ENCODE measurements around the gene ARID1B.

The ARID1B gene

DNA sequence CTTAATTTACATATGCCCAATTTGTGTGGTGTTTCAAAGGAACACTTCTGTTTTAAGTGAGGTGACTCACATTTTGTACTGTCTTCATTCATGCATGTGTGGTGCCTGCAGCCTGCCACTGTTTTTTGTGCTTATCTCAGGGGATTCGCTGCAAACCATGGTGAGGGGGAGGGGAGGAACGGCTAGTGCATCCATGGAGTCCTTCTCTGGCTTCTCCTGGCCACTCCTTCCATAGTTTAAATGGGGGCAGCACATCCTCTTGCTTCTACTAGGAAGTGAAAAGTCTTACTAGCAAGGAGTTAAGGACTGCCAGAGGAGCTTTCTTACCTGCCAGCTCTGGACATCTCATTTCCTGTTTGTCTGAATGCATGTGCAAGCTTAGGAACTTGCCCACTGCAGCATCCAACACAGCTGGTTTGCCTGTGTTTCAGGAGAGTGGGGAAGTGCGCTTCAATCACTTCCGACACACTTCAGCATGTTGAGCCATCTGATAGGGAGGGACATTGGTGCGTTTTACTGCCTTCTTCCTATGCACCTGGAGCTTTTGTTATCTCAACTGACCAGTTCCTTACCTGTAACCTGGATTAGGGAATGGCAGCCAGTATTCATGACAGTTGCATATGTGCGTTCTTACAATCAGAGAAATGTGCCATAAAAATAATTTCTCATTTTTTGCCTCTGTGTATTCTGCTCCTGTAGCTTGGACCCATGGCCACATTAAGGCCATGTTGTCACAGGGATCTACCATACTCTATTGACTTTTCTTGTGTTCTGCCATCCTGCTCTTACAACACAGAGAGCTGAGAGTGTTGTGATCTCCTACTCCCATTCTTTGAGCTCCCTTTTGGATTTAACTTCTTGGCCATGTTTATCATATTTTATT is 211.3 kb downstream of the ARID1B start:
- no peak for DNase-seq (ENCODE audit: low read depth in 2 of 2)

GRCh38 chr6:156989159-156989806 is 212.1 kb downstream of the ARID1B start:
- DNase-seq (ENCODE audit: low read depth in 2 of 2): no peak

- no peak for DNase-seq (ENCODE audit: low read depth in 2 of 2)
Measured at GRCh38 chr6:156992020-156992804, 215.0 kb downstream of the ARID1B start.

- DNase-seq (ENCODE audit: low read depth in 2 of 2): no peak
Measured at GRCh38 chr6:156993713-156994112, 216.5 kb downstream of the ARID1B start.

GRCh38 chr6:156994215-156995076 is 217.3 kb downstream of the ARID1B start:
- no peak for DNase-seq (ENCODE audit: low read depth in 2 of 2)

GRCh38 chr6:156995502-156995901 is 218.3 kb downstream of the ARID1B start:
- no peak for DNase-seq (ENCODE audit: low read depth in 2 of 2)

DNA sequence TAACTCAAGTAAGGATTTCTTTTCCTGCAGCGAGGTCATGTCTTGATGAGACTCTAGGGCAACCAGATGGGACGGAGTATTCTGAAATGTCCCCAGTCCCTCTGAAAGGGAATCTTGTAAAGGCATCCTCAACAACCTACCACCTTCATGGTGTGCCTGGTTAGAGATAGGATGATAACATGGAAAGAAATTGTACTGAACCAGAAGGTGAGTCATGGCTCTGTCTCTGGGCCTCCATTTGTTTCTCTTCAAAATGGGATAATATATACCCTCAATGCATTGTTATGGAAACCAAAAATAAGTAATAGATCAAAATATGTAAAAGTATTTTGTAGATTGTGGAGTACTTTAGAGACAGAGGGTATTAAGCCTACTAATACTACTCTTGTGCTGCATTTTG is 219.1 kb downstream of the ARID1B start:
- no peak for DNase-seq (ENCODE audit: low read depth in 2 of 2)

- DNase-seq (ENCODE audit: low read depth in 2 of 2): no peak
Measured at GRCh38 chr6:156998794-156999330, 221.7 kb downstream of the ARID1B start.

DNA sequence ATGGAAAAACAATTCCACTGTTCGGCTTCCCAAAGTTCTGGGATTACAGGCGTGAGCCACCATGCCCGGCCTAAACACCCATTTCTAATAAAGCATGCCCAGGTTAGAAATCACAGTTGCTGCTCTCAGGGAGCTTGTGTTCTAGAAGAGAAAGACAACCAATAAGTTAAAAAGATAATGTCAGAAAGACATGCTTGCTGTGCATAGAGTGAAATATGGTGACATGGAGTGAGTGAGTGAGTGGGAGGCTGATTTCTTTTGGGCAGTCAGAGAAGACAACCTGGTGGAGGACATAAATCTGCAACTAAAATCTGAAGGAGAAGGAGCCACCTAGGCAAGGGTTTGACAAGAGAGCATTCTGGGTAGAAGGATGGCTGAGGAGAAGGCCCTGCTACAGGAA is 222.6 kb downstream of the ARID1B start:
- DNase-seq (ENCODE audit: low read depth in 2 of 2): no peak

DNA sequence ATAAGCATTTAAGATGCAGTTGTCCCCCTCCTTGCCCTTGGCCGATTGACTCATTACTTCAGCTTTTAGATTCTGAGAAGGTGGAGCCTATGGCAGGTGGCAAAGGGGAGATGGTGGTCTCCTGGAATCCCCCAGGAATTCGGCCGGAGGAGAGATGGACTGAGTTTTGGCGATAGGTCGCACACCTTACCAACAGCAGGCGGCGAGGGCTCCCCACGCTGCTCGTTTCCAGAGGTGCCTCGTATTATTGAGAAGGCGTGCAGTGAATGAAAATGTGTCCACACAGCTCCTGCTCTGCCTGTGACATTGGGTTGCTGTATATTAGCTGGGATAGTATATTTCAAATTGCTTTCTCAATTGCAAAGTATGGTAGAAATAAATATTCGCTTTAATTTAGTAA is 224.5 kb downstream of the ARID1B start:
- no peak for DNase-seq (ENCODE audit: low read depth in 2 of 2)

GRCh38 chr6:157002774-157003173 is 225.6 kb downstream of the ARID1B start:
- DNase-seq (ENCODE audit: low read depth in 2 of 2): no peak

- DNase-seq (ENCODE audit: low read depth in 2 of 2): no peak
Measured at GRCh38 chr6:157005940-157006339, 228.8 kb downstream of the ARID1B start.

DNA sequence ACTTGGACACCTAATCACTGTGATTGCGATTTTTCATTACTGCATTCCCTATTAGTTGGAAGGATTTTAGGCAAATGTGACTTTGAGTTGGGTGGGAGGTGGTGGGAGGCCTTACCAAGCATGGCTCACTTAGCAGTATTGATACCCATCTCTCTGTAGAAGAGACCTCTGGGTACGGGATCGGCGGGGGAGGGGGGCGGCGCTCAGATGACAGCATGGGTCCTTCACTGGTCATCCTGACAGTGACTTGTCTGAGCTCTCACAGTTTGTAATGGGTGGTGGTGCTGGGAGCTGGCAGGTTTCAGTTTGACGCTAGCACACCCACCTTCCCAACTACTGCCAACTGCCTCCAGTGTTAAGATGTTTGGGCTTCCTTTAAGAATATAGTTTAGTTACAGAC is 231.4 kb downstream of the ARID1B start:
- no peak for DNase-seq (ENCODE audit: low read depth in 2 of 2)

- DNase-seq (ENCODE audit: low read depth in 2 of 2): no peak
Measured at GRCh38 chr6:157012355-157012754, 235.2 kb downstream of the ARID1B start.

DNA sequence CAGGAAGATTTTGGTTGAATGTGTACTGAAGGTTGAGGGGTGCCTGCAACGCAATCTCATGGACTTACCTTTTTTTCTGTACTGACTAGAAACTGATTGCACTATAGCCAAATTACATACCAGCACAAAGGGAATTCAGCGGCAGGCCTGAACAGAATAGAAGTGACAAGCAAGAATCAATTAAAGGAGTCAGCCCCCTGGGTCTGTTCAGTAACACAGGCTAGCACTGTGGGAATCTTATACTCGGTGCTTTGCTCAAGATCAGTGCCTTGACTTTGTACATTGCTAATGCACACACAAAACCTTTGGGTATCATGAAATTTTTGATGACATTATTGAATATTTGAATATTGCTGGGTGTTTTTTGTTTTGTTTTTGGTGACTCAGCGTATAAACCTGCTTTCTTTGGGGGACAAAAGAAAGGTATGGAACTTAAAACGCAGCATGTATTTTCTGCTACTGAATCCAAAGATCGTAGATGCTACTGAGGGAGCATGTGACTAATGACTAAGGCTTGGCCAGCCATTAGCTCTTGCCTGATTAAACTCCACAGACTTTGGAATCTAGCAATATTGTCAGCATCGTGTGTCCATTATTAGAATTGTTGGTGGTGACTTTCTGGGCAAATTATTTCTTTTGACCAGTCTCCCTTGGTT is 236.6 kb downstream of the ARID1B start:
- DNase-seq (ENCODE audit: low read depth in 2 of 2): no peak

- no peak for DNase-seq (ENCODE audit: low read depth in 2 of 2)
Measured at GRCh38 chr6:157014871-157015270, 237.7 kb downstream of the ARID1B start.

- DNase-seq (ENCODE audit: low read depth in 2 of 2): no peak
Measured at GRCh38 chr6:157017022-157017421, 239.8 kb downstream of the ARID1B start.

GRCh38 chr6:157017861-157018260 is 240.7 kb downstream of the ARID1B start:
- no peak for DNase-seq (ENCODE audit: low read depth in 2 of 2)

DNA sequence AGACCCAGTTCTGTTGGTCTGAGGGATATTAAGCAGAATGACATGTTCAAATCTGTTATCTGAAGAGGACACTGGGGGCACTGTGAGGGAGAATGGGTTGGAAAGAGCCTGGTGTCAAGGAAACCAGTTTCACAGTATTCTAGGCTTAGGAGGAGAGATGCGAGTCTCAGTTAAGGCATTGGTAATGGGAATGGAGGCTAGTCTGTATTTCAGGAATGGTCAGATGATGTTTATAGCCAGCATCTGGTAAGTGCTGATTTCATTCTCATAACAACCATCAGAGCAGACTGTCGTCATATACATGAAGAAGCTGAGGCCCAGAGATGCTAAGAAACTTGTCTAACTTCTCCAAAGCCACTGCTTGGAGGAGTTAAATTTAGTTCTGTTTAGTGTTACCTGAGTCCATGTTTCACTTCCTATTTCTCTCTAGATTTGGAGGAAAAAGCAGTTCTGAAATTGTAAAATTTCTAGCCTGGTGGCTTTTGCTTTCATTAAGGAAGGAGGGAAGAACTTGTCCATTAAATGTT is 242.0 kb downstream of the ARID1B start:
- DNase-seq (ENCODE audit: low read depth in 2 of 2): no peak

DNA sequence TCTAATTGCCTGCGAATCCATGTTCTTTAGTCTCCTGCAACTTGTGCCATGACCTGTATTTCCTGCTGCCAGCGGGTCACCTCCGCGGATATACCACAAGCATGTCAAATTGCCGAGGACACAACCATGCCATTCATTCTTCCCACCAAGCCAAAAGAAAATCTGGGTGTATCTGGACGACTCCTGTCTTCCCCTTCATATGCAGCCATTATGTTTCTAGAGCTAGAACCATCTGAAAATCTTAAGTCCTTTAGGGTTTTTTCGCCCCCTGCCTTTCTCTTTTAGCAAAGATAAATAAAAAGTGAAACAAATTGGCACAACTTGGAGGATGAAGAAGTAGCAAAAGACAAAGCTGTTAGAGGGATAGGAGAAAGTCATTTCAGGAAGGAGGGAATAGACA is 242.6 kb downstream of the ARID1B start:
- no peak for DNase-seq (ENCODE audit: low read depth in 2 of 2)
